Urothelium cell line (cell line): Measurements from ENCODE around the gene ZNF521.

ENCODE experiments used
- DNase-seq: peaks from one replicate; pipeline ENCODE4 v3.0.0; 2011; ENCODE audit warnings: low spot score, mixed read lengths
- FAIRE-seq: peaks from 2 replicates; lab custom pipeline; 2011; peaks lifted over from hg19 to GRCh38; lab: Jason Lieb, UNC

The ZNF521 gene

GRCh38 chr18:25351777-25352628 is at the start of gene ZNF521:
Gene ZNF521 (minus strand): TSS chr18:25352166. CDS start chr18:25350946, 1,220 bp downstream.
- FAIRE-seq: no peak
- DNase-seq: peak; percentile 57

- DNase-seq: peak; percentile 19
- no peak for FAIRE-seq
These were observed 47.6 kb upstream of the ZNF521 start for GRCh38 chr18:25399554-25399953.

GRCh38 chr18:25392192-25392591 is 40.2 kb upstream of the ZNF521 start:
- no peak for DNase-seq
- FAIRE-seq: no peak

- DNase-seq: no peak
- no peak for FAIRE-seq
These were observed 21.6 kb upstream of the ZNF521 start for GRCh38 chr18:25373432-25374179.

- FAIRE-seq (no peak), DNase-seq (no peak)
These were observed 18.4 kb upstream of the ZNF521 start for GRCh38 chr18:25370391-25370790.

- FAIRE-seq: no peak
- no peak for DNase-seq
These were observed 13.3 kb upstream of the ZNF521 start for GRCh38 chr18:25365242-25365641.

- DNase-seq: no peak
- FAIRE-seq: no peak
These were observed 12.8 kb upstream of the ZNF521 start for GRCh38 chr18:25364732-25365131.

GRCh38 chr18:25360301-25360899 is 8.4 kb upstream of the ZNF521 start:
- no peak for FAIRE-seq
- DNase-seq: no peak

- DNase-seq: no peak
- FAIRE-seq: no peak
These were observed 1.1 kb upstream of the ZNF521 start for GRCh38 chr18:25353080-25353479.

GRCh38 chr18:25352629-25353005 is 651 bp upstream of the ZNF521 start:
- no peak for DNase-seq

GRCh38 chr18:25351280-25351775 is 638 bp downstream of the ZNF521 start:
- DNase-seq: no peak
- FAIRE-seq: no peak

More at GRCh38 chr18:25352629-25353005, 651 bp upstream of the ZNF521 start:
- no peak for FAIRE-seq

GRCh38 chr18:25350489-25351251 is 1.3 kb downstream of the ZNF521 start:
- FAIRE-seq (no peak), DNase-seq (no peak)

GRCh38 chr18:25349926-25350487 is 2.0 kb downstream of the ZNF521 start:
- DNase-seq (no peak), FAIRE-seq (no peak)

GRCh38 chr18:25349131-25349925 is 2.6 kb downstream of the ZNF521 start:
- DNase-seq: no peak
- no peak for FAIRE-seq

- DNase-seq: no peak
- FAIRE-seq: no peak
These were observed 3.4 kb downstream of the ZNF521 start for GRCh38 chr18:25348386-25349130.

- no peak for FAIRE-seq
- DNase-seq: no peak
These were observed 5.4 kb downstream of the ZNF521 start for GRCh38 chr18:25346561-25346960.

- DNase-seq (no peak), FAIRE-seq (no peak)
These were observed 6.7 kb downstream of the ZNF521 start for GRCh38 chr18:25345081-25345866.

GRCh38 chr18:25341831-25342230 is 10.1 kb downstream of the ZNF521 start:
- FAIRE-seq (no peak), DNase-seq (no peak)
